ENCODE data around the gene NFKB1. TPM values are rescaled to one million over a fixed set of nuclear protein-coding genes. Genes with fewer than 3 reads are reported as not detected.

The NFKB1 gene
- total RNA-seq, 2 donors from 2014 or later: 17.8 to 19.3 TPM

DNA sequence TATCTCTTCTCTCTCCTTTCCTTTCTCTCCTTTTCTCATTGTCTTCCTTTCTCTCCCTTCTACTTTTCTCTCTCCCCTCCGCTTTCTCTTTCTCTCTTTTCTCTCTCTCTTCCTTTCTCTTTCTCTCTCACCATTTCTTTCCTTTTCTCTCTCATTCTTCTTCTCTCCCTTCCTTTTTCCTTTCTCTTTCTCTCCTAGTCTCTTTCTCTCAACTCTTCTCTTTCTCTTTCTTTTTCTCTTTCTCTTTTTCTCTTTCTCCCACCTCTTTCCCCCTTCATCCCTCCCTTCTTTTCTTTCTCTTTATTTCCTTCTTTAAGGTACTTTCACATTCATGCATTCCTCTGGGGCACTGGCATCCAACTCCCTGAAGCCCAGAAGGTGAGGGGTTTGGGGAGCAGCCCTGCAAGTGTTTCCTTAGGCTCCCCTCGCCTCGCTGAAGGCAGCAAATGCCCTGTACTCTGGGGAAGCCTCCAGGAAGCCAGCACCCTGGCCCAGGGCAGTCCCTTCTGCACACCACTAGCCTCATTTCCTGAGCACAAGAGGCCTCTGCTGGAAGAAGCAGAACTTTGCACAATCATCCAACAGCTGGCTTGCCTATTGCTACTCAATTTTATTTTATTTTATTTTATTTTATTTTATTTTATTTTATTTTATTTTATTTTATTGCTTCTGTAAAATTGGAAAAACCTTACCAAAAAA, 124.2 kb downstream of the NFKB1 start:
- H3K27ac ChIP-seq: no peak overlapping the region
- no peaks in the 10 kb centered on the region for H3K9me3 ChIP-seq
- no peaks in the 10 kb centered on the region for H3K27me3 ChIP-seq
- H3K36me3 ChIP-seq: no peaks in the 10 kb centered on the region
- peak in 1 of 2 donors; percentile 50 for TF ChIP-seq CTCF (IDR thresholded peaks at IDR 0.05)
- H3K4me1 ChIP-seq: peaks cover 0 to 6% of the 10 kb centered on the region in 2 donors
- H3K4me3 ChIP-seq: no peak overlapping the region
- DNase-seq (ENCODE audit: low spot score): no peak

GRCh38 chr4:102627831-102628523, 126.8 kb downstream of the NFKB1 start:
- no peak overlapping the region for H3K27ac ChIP-seq
- H3K4me1 ChIP-seq: no peaks in the 10 kb centered on the region
- no peak for DNase-seq (ENCODE audit: low spot score)
- H3K4me3 ChIP-seq: no peak overlapping the region
- no peaks in the 10 kb centered on the region for H3K27me3 ChIP-seq
- H3K9me3 ChIP-seq: no peaks in the 10 kb centered on the region
- H3K36me3 ChIP-seq: peaks cover 8% of the 10 kb centered on the region
- no peak for TF ChIP-seq CTCF (IDR thresholded peaks at IDR 0.05)

GRCh38 chr4:102629673-102630072, 128.5 kb downstream of the NFKB1 start:
- Histone ChIP-seq H3K4me3 (no peak overlapping the region), H3K27ac (no peak overlapping the region), H3K36me3 (peaks cover 11% of the 10 kb centered on the region), H3K27me3 (no peaks in the 10 kb centered on the region), H3K4me1 (no peaks in the 10 kb centered on the region), H3K9me3 (no peaks in the 10 kb centered on the region)
- DNase-seq (ENCODE audit: low spot score): no peak
- TF ChIP-seq CTCF (IDR thresholded peaks at IDR 0.05): no peak

DNA sequence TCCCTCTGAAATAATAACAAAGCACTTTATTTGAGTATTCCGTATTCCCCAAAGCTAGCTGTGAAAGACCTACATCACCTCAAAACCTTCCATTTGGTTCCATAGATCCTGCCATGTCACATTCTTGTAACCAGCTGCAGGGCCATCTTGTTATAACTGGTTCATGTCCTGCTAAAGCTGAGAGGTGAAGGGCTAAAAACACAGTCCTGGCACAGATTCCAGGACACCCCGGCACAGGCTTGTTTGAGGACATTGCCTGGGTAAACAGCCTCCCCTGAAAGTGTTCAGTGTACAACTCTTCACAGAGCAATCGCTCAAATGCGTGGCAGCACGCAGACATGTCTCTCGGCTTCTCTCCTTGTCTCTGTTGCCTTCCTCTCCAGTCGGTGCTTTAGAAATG, 130.5 kb downstream of the NFKB1 start:
- no peak overlapping the region for H3K27ac ChIP-seq

DNA sequence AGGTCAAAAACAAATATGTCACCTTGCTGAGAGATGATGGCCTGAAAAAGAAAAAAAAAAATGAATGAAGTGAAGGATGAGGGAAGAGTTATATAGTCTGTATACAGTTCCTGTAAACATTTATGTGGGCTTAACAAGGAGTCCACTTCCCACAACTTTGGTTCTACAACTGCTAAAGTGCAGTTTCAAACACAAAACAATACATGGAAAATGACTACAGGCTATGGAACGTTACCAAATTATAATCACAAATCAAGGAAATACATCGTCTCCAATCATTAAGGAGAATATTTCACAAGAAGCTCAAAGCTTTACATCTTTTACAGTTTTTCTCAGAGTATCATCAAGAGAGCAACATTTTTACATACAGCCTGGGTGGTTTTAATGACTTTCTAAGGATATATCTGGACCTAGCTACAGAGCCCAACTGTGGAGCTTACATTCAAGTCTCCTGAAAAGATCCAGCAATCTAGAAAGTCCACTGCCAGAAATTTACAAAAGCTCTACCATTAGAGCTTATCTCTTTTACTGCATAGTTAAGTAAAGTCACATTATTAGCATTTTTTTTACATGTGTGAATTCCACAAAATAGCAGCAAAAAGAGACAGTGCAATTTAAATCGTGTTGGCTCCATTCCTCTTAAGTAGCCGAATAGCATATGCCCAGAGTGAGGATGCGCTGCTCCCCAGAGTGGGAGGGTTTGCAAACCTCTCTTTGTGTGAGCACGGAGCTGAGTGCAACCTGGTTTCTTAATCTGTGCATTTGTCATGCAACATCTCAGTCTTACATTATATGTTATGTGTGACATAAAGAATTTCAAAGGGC, 131.3 kb downstream of the NFKB1 start:
- no peak for DNase-seq (ENCODE audit: low spot score)
- Histone ChIP-seq H3K9me3 (no peaks in the 10 kb centered on the region), H3K4me3 (no peak overlapping the region), H3K27me3 (no peaks in the 10 kb centered on the region), H3K36me3 (peaks cover 21% of the 10 kb centered on the region), H3K4me1 (no peaks in the 10 kb centered on the region), H3K27ac (no peak overlapping the region)
- no peak for TF ChIP-seq CTCF (IDR thresholded peaks at IDR 0.05)

More for the DNA sequence above, 130.5 kb downstream of the NFKB1 start:
- Histone ChIP-seq H3K27me3 (no peaks in the 10 kb centered on the region), H3K36me3 (peaks cover 18% of the 10 kb centered on the region), H3K4me1 (no peaks in the 10 kb centered on the region), H3K4me3 (no peak overlapping the region), H3K9me3 (no peaks in the 10 kb centered on the region)
- DNase-seq (ENCODE audit: low spot score): no peak
- no peak for TF ChIP-seq CTCF (IDR thresholded peaks at IDR 0.05)
